GM19455 (cell line): Measurements from ENCODE around the gene NTNG1.
A peak's percentile ranks its signal among the peaks of the same experiment; 100 is the strongest.

ENCODE experiments used
- ATAC-seq: cut with Tn5 transposase; IDR thresholded peaks from one replicate; pipeline ENCODE4 v1.9.1; 2021; ENCODE audit not compliant: unreplicated experiment

The NTNG1 gene

DNA sequence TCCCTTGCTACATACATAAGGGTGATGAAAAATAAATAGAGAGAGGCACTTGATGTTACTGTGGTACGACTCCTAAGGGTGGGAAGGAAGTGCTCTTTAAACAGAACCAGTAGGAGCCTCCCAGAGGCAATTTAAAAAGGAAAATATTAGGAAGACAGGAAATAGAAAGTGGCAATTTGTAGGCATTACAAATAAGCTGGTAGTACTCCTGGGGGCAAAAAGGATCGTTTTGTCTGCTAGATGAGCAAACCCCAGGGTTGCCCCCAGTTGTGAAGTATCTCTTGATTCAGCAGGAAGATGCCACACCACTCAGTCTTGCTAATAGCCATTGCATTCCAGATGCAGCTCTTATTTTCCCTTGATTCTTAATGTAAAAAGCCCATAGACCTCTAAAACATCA, 303.0 kb downstream of the NTNG1 start:
- no peak for ATAC-seq

DNA sequence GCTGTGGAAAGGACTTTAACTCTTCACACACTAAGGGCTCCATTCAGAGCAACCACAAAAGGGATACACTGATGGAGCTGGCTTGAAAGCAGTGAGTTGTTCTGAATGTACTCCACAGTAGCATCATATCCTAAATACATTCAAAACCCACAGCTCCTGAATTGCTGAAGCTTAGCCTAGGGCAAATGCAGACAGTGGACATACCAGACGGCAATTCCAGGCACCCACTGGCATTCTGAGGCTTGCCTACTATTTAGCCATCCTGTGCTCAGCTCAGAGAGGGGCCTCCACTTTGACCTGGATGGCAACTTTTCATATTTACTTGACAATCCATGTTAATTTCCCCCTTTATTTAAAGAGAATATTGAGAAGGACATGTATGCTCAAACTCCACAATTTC, 303.5 kb downstream of the NTNG1 start:
- ATAC-seq, result no peak

DNA sequence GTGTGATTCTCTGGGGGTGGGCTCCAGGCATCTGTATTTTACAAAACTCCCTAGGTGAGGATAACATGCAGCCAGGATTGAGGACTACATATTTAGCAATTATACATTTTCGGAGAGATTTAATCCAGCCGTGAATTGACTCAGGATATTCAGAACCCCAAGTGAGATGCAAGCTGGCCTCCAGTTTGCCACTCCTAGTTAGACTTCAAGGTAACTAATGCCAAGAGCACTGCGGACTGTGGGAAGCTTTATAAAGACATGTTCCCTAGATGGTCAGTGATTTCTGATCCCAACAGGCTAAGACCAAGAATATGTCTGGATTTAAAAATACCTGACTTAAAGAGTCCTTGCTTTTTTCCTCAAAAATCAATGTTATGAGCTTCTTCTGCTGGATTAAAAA, 308.5 kb downstream of the NTNG1 start:
- ATAC-seq, result no peak

DNA sequence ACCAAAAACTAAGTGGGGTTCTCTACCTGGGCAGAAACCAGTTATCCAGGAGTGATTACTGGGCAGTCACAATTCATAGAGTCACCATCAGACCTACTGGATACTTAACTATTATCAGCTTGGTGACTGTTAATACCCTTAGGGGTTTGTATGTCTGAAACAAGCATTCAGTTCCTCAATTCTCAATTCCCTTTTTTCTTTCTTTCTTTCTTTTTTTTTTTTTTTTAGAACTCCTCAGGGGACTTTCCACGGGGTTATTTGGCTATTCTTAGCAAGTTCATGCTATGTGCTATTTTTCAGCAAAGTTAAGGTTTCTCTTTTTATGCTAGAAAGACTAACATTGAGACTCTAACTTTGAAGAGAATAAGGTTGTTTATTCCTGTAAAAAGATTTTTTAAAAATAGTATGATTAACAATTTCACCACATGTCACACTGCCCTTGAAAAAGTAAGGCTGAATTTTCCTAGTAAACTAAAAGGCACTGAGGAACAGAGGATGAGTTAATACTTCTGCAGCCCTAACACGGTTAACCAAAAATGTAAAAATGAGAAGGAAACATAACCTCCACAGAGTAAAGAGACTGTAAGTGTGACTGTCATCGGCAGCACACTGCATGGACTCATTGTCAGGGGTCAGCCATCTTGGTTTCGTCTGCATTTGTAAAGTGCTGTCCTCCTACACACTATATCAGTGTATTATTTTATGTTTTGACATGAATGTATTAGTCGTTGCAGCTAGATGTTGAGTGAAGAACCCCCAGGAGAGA, 310.2 kb downstream of the NTNG1 start:
- peak; percentile 74 for ATAC-seq

DNA sequence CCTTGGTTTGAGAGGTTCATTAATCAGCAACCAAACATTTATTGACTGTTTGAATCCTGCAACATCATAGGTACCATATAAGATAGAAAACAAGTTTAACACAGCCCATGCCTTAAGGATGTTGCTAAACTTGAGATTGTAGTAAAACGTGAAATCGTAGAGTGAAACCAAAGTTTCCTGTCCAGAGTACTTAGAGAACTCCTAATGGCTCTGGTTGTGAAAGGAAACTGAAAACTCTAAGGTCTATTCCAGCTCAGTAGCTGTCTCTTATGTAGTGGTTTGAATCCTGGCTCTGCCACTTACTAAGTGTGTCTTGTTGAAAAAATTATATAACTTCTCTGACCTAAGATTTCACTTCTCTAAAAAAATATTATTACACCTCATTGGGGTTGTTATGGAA, 310.9 kb downstream of the NTNG1 start:
- peak; percentile 64 for ATAC-seq

DNA sequence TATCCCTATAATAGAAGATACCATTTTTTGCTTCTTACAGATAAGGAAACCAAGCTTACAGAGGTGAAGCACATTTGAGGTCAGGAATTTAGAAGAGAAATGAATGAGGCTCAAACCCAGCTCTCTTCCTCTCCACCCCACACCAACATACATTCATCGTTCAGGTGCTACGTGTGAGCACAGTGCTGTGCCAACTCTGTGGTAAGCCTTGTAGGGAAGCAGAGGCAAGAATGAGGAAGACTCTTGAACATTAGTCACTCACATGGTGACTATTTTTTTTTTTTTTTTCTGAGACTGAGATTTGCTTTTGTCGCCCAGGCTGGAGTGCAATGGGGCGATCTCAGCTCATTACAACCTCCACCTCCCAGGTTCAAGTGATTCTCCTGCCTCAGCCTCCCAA, 314.0 kb downstream of the NTNG1 start:
- no peak for ATAC-seq

DNA sequence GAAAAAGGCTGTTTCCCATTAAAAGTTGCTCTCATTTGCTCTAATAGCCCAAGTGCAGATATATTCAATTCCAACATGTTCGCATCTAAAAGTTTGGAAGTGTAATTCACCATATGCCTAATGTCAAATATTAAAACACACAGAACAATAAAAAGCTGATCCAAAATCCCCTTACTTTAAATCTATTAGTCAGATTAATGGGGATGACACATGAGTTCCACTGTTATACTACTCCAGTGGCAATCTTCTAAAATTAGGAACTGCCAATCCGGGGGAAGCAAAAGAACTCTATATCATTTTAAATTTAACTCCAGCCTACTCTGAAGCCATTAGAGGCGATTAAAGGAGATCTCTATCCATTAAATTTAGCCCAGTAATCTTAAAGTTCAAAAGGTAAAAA, 317.1 kb downstream of the NTNG1 start:
- ATAC-seq, result no peak

DNA sequence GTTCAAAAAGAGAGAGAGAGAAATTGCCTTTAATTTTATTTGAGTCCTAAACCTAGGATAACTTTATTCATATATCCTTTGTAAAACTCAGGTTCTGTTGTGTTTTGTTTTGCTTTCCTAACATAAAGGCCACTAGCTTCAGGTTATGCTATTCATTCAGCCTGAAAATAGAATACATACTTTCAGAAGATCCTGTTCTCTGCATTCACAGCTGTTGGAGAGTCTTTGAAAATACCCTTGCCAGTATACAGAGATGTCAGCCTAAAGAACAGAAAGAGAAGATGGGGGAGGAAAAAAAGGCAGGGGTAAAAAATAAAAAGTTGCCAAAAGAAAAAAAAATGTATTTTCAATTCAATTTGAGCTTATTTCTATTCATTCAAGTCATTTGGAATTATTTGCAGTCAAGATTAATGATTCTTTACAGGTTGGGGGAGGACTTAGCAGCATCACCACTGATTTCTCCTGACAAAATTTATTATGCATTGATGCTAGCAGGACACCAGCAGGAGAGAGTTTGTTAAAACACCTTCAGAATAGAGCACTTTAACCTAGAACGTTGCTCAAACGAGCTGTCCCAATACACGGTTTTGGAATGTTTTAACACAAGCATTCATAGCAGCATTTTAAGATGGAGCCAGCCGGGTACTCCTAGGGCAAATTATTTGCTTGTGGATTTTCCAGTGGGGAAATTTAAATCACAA, 318.5 kb downstream of the NTNG1 start:
- no peak for ATAC-seq

DNA sequence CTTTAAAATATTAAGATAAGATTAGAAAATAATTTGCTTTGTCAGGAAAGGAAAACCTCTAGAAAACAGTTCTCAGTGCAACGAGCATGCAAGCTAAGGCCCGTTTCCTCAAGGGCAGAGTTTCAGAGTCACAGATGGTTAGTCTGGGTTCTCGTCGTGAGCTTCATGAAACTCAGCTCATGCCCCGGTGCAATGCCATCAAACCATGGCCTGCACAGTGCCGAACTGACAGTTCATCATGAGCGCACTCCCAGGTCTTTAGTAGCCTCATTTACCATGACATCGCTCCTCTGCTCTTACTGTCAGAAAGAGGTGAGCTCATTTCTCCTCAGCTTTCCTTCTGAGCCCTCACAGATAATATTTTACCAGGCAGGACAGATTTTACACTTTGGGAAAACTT, 319.2 kb downstream of the NTNG1 start:
- no peak for ATAC-seq

DNA sequence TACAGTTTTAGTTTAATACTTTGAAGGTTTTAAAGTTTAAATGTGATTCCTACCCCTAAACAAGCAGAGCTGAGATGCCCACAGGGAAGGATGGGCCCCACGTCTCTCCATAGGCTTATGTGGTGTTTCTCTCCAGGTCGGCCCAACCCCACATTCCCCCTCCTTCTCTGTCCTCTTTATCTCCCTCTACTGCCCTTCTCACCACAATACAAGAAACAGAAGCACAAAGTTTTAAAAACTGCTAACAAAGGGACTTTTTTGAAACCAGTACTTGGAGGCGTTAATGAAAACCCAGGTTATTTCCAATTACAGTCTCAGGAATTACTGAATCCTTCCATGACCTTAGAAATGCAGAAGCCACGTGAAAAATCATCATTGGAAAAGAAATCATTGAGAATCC, 324.0 kb downstream of the NTNG1 start:
- no peak for ATAC-seq

DNA sequence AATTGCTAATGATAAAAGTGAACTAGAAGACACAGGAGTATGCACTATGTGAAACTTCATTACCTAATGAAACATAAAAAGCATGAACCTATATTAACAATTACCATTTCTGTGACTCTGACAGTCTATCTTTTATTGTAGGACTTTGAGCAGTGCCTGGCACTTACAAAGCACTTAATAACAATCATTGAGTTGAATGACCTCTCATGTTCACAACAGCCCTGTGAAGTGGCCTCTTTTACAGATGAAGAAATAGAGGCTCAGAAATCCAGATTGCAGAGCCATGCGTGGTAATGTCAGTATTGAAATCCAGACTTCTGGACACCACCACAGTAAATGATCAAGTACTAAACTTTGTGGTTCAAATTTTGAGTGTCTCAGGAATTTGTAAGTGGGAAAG, 326.4 kb downstream of the NTNG1 start:
- no peak for ATAC-seq

DNA sequence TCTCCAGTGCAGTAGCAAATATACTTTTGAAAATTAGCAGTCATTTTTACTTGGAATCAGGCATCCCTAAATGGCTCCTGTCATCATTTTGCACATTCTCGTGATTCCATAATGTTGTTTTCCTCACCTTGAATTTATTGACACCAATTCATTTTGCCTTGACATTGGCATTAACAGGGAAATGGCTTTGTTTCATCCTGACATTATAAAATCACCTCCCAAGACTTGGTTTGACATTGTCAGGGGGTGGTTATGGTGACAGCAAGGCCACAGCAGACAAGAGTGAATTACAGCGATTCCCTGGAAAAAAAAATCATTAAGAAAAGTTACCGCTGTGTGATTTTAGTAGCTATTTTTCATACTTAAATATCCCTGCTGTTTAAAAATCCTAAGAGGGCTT, 327.0 kb downstream of the NTNG1 start:
- ATAC-seq, result no peak

DNA sequence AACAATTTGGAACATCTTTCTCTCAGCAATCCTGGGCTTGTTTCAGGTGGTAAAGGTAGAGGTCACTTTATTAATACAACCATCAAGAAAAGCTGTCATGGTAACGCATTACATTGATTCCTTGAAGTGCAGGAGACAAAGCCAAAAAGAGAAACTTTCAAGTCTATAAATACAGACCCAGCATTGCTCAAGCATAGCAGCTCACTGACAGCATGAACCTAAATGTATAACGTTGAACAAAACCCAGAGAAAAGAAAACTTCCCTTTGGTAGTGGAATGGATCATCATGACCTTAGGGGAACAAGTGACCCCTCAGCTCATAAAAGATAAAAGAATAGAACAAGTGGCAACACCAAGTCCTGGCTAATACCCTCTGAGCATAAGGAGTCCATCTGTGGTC, 332.2 kb downstream of the NTNG1 start:
- no peak for ATAC-seq

DNA sequence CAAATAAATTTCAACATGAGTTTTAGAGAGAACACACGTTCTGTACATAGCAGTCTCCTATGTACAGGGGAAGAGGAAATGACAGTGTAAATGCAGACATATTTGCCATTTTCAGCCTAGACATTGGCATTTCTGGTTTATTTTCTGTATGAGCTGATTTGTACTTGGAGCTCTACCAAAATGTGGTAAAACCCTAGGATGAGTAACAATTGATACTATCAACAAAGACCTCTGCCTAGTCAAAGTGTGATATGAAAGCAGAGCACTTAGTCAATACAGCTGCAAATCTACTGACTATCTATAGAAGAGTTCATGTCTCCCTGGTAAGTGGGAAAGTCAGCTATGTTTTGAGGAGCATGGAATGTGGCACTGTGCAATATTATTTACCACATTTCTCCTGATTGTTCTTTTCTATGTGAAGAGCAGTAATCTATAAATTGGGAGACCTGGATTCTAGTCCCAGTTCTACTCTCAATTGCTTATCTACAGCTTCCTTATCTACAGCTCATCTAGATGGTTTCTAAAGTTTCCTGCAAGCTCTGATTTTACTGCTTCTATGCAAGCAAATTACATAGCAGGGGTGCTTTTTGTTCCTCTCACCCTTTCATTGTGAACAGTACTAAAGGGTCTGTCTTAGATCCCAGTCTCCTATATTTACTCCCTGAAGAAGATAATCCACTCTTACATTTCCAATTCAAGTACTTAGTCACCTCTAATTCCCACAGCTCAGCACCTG, 334.2 kb downstream of the NTNG1 start:
- ATAC-seq, result peak; percentile 77

DNA sequence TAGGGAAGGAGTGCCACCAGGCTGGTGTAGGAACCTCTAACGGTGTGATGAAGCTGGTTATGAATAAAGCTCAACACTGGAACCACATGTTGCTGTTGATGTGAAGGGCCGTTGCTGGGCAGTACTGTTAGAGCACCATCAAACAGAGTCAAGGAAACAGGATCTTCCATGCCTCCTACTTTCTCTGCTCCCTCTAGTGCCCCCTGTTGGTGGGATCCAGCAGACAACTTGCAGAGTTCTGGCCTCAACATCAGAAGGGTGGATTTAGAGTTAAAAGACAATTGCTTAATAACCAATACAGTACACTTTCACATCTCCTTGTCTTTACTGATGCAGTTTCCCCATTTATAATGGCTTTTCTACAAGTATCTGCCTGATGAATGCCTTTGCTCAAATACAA, 336.4 kb downstream of the NTNG1 start:
- ATAC-seq, result no peak

DNA sequence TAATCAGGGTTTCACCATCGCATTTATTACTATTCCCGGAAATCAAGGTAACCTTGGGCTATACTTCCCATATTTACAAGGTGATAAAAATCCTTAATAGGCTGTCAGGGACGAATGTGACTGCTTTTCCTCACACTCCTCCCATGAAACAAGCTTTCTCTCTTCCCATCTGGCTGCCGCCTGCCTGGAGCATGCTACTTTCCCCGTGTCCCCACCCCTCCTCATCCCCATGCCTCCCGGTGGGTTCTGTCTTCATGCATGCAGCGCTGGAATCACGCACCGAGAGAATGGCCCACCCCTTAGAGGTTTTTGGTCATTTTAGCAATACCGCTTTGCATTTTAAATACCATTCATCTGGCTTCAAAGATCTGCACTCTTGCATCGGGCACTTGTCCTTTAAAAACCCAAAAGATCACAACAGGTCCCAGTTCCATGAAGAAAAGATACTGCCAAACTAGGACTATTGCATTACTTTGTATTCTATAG, 339.1 kb downstream of the NTNG1 start:
- no peak for ATAC-seq

DNA sequence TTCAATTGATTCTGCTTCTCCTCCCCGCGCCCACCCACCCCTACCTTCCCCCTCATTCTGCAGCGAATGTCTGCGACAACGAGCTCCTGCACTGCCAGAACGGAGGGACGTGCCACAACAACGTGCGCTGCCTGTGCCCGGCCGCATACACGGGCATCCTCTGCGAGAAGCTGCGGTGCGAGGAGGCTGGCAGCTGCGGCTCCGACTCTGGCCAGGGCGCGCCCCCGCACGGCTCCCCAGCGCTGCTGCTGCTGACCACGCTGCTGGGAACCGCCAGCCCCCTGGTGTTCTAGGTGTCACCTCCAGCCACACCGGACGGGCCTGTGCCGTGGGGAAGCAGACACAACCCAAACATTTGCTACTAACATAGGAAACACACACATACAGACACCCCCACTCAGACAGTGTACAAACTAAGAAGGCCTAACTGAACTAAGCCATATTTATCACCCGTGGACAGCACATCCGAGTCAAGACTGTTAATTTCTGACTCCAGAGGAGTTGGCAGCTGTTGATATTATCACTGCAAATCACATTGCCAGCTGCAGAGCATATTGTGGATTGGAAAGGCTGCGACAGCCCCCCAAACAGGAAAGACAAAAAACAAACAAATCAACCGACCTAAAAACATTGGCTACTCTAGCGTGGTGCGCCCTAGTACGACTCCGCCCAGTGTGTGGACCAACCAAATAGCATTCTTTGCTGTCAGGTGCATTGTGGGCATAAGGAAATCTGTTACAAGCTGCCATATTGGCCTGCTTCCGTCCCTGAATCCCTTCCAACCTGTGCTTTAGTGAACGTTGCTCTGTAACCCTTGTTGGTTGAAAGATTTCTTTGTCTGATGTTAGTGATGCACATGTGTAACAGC, 339.9 kb downstream of the NTNG1 start:
- no peak for ATAC-seq

DNA sequence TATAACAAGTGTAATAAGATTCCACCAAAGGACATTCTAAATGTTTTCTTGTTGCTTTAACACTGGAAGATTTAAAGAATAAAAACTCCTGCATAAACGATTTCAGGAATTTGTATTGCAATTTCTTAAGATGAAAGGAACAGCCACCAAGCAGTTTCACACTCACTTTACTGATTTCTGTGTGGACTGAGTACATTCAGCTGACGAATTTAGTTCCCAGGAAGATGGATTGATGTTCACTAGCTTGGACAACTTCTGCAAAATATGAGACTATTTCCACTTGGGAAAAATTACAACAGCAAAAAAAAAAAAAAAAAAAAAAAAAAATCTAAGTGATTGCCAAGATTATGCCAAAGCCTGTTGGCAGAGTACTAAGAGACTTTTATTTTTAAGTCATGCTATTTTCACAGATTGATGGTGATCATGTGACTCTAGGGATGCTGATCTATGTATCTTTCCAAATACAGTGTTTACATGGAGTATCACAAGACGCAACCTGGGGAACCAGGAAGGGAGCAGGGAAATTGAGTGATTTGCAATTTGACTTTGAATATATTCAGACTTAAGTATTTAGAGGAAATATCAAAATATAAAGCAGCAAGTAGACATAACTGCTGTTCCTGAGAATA, 341.0 kb downstream of the NTNG1 start:
- ATAC-seq, result no peak

DNA sequence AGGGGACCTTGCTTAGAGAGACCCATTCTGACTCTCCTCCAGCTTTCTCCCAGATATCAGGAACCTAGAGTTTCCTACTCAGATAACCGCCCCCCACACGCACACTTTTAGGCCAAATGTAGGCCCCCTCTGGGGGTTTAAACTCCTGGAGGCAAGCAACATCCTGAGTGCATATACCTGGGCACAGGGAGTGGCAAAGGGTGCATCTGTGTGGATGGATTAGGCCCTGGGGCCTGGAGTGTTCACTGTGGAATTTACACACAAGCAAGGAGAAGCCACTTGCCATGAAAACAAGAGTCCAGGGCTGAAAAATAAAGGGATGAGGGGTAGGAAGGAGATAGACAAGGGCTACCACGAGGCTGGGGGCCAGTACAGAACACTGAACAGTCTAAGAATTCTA, 343.1 kb downstream of the NTNG1 start:
- no peak for ATAC-seq

DNA sequence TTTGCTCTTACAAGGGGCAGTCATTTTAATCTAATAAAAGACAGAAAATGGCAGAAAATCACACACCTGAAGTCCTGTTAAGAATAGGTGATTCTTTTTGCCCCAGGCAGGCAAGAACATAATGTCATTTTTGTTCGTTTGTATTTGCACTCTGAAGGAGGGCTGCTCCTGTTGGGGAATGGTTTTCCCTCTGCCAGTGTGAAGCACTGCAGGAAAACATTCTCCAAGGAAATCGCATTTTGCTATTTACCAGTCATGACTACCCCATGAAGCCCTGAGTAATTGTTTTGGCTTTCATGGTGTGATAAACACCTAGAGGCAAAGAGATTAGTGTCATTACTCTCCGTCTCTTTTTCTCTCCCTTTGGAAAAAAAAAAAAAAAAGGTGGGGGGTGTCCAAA, 345.5 kb downstream of the NTNG1 start:
- no peak for ATAC-seq

DNA sequence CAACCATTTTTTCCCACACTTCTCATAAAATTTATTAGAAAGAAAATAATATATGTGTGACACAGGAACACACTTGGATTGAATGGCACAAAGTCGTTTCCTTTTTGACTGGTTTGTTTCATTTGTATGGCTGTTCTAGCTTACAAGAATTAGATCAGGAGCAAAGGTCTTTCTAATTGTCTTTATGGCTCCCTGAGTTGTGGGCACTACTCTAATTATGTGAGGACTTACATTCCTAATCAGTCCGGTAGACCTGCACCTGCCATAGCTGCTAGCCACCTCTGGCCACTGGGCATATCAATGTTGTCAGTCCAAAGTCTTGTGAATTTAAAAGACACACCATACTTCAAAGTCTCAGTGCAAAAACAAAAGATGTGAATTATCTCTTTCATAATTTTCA, 346.7 kb downstream of the NTNG1 start:
- ATAC-seq, result no peak
